T-helper 2 cell treated with Interferon-gamma antibody and Interleukin-4, amounts not matched to agents 5 μg/mL and 100 μg/mL, for 36 hours (primary cell): ENCODE measurements around the gene MIGA1.

Source experiments
- DNase-seq: peaks from one replicate; pipeline ENCODE4 v3.0.0; 2021; ENCODE audit warnings: low spot score
- H3K27ac Mint-ChIP-seq: one replicate; pipeline ENCODE4 v1.8.0; 2021; ENCODE audit warnings: mild to moderate bottlenecking, mixed read lengths
- H3K27me3 Mint-ChIP-seq: one replicate; pipeline ENCODE4 v1.8.0; 2021; ENCODE audit warnings: low read depth, mixed read lengths
- H3K36me3 Mint-ChIP-seq: one replicate; pipeline ENCODE4 v1.8.0; 2021; ENCODE audit warnings: low read depth, mixed read lengths
- H3K4me1 Mint-ChIP-seq: one replicate; pipeline ENCODE4 v1.8.0; 2021; ENCODE audit warnings: low read depth, mixed read lengths
- H3K4me3 Mint-ChIP-seq: one replicate; pipeline ENCODE4 v1.8.0; 2022; ENCODE audit warnings: mild to moderate bottlenecking, moderate library complexity, mixed read lengths
- H3K9me3 Mint-ChIP-seq: one replicate; pipeline ENCODE4 v1.8.0; 2021; ENCODE audit warnings: mixed read lengths

Gene MIGA1

GRCh38 chr1:77846966-77847365 is 67.5 kb downstream of the MIGA1 start:
- Mint-ChIP-seq H3K9me3 (no peaks in the 10 kb centered on the region), H3K4me1 (no peaks in the 10 kb centered on the region), H3K27me3 (no peaks in the 10 kb centered on the region), H3K36me3 (peaks cover 7% of the 10 kb centered on the region), H3K4me3 (no peak overlapping the region), H3K27ac (no peak overlapping the region)
- DNase-seq: no peak

DNA sequence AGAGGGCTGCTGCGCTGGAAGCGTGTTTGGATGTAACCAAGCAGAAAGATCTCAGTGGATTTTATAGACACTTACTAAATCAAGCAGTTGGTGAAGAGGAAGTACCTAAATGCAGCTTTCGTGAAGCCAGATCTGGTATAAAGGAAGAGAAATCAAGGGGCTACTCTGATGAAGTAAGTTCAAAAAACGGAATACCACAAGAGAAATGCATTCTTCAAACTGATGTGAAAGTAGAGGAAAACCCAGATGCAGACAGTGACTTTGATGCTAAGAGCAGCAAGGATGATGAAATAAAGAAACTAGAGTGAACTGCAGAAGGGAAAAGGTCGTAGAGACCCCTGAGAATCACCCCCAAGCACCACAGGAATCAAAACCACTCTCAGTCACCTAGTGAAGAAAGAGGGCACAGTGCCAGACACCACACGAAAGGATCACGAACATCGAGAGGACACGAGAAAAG is 68.2 kb downstream of the MIGA1 start:
- Mint-ChIP-seq H3K27me3 (no peaks in the 10 kb centered on the region), H3K36me3 (peaks cover 7% of the 10 kb centered on the region), H3K4me1 (no peaks in the 10 kb centered on the region), H3K4me3 (no peak overlapping the region), H3K27ac (no peak overlapping the region), H3K9me3 (no peaks in the 10 kb centered on the region)
- no peak for DNase-seq

- no peak for DNase-seq
- Mint-ChIP-seq H3K27me3 (no peaks in the 10 kb centered on the region), H3K4me3 (no peak overlapping the region), H3K4me1 (no peaks in the 10 kb centered on the region), H3K9me3 (peaks cover 13% of the 10 kb centered on the region), H3K27ac (no peak overlapping the region), H3K36me3 (peaks cover 23% of the 10 kb centered on the region)
Observed at GRCh38 chr1:77850082-77850481, 70.6 kb downstream of the MIGA1 start.

DNA sequence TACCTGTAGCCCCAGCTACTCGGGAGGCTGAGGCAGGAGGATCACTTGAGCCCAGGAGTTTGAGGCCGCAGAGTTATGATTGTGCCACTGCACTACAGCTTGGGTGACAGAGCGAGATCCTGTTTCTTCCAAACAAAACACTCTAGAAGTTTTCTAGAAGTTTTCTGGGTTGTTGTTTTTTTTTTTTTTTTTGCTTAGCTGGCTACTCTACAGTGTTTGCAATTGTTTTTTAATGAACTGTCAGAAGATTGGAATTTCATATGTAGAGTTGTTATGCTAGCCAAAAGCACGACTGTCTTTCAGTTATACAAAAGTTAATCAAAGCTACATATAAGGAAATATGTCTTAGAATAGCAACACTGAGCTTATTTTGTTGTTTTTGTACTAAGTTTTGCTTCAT is 78.1 kb downstream of the MIGA1 start:
- Mint-ChIP-seq H3K27me3 (no peaks in the 10 kb centered on the region), H3K4me1 (peaks cover 2% of the 10 kb centered on the region), H3K9me3 (peaks cover 30% of the 10 kb centered on the region), H3K4me3 (no peak overlapping the region), H3K36me3 (peaks cover 50% of the 10 kb centered on the region), H3K27ac (no peak overlapping the region)
- DNase-seq: no peak

DNA sequence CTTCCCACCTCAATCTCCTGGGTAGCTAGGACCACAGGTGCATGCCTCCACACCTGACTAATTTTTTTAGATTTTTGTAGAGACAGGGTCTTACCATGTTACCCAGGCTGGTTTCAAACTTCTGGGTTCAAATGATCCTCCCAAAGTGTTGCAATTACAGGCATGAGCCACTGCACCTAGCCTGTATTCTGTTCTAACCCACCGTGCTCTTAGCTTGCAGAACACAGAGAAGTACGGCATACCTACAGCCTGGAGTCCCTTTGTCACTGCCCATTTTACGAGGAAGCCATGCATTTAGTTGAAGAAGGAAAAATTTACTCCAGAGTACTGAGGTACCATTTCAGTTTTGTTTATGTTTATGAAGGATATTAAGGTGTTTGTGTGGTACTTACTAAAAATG is 79.3 kb downstream of the MIGA1 start:
- H3K36me3 Mint-ChIP-seq: peaks cover 47% of the 10 kb centered on the region
- no peak for DNase-seq
- H3K9me3 Mint-ChIP-seq: peaks cover 30% of the 10 kb centered on the region
- H3K27ac Mint-ChIP-seq: no peak overlapping the region
- no peaks in the 10 kb centered on the region for H3K27me3 Mint-ChIP-seq
- H3K4me1 Mint-ChIP-seq: peaks cover 2% of the 10 kb centered on the region
- no peak overlapping the region for H3K4me3 Mint-ChIP-seq

DNA sequence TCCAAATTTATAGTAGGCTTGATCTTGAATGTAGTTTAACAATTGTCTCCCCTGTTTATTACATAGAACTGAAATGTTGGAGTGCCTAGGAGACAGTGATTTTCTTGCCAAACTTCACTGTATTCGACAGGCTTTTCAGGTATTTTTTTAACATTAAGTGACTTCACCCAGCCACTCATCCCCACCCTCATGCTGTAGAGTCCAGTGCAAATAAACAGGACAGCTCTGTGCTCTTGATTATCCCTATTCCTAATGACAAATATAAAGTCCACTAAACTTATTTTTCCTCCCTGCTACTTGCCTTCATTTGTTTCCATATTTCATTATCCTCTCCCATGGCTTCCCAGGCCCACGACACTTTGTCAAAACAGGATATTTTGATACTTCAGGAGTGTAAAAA is 79.8 kb downstream of the MIGA1 start:
- no peaks in the 10 kb centered on the region for H3K27me3 Mint-ChIP-seq
- peaks cover 2% of the 10 kb centered on the region for H3K4me1 Mint-ChIP-seq
- H3K9me3 Mint-ChIP-seq: peaks cover 26% of the 10 kb centered on the region
- H3K4me3 Mint-ChIP-seq: no peak overlapping the region
- H3K27ac Mint-ChIP-seq: peak overlapping the region; percentile 34
- peaks cover 42% of the 10 kb centered on the region for H3K36me3 Mint-ChIP-seq
- DNase-seq: no peak

DNA sequence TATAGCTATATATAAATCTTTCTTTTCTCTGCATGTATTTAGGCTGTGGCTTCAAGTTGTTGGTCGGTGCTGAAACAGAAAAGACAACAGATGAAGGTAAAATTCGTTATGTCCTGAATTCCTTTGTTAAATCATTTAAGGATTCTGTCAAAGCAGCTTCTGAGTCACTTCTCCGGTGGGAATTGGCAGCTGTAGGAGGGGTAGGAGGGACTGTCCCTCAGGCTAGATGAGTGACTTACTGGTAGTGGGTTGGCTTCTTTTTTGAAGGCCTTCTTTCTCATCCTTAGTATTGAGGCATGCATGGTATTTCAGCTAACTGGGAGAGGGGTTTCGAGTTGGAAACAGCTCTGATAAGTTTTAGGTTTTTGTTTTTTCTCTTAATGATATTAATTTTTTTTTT is 86.8 kb downstream of the MIGA1 start:
- no peak for DNase-seq
- Mint-ChIP-seq H3K36me3 (peaks cover 12% of the 10 kb centered on the region), H3K9me3 (no peaks in the 10 kb centered on the region), H3K4me3 (no peak overlapping the region), H3K27ac (no peak overlapping the region), H3K4me1 (no peaks in the 10 kb centered on the region), H3K27me3 (no peaks in the 10 kb centered on the region)

GRCh38 chr1:77872645-77873044 is 93.2 kb downstream of the MIGA1 start:
- peaks cover 7% of the 10 kb centered on the region for H3K36me3 Mint-ChIP-seq
- no peaks in the 10 kb centered on the region for H3K9me3 Mint-ChIP-seq
- no peak overlapping the region for H3K27ac Mint-ChIP-seq

GRCh38 chr1:77873461-77873860 is 94.0 kb downstream of the MIGA1 start:
- no peak overlapping the region for H3K27ac Mint-ChIP-seq
- H3K4me1 Mint-ChIP-seq: no peaks in the 10 kb centered on the region
- H3K27me3 Mint-ChIP-seq: no peaks in the 10 kb centered on the region

More at GRCh38 chr1:77872645-77873044, 93.2 kb downstream of the MIGA1 start:
- Mint-ChIP-seq H3K4me1 (no peaks in the 10 kb centered on the region), H3K27me3 (no peaks in the 10 kb centered on the region), H3K4me3 (no peak overlapping the region)
- no peak for DNase-seq

GRCh38 chr1:77874804-77875445 is 95.5 kb downstream of the MIGA1 start:
- no peak overlapping the region for H3K4me3 Mint-ChIP-seq
- H3K9me3 Mint-ChIP-seq: no peaks in the 10 kb centered on the region
- H3K4me1 Mint-ChIP-seq: no peaks in the 10 kb centered on the region
- no peak for DNase-seq
- no peaks in the 10 kb centered on the region for H3K27me3 Mint-ChIP-seq
- H3K36me3 Mint-ChIP-seq: peaks cover 6% of the 10 kb centered on the region
- H3K27ac Mint-ChIP-seq: no peak overlapping the region

More at GRCh38 chr1:77873461-77873860, 94.0 kb downstream of the MIGA1 start:
- no peak overlapping the region for H3K4me3 Mint-ChIP-seq
- peaks cover 7% of the 10 kb centered on the region for H3K36me3 Mint-ChIP-seq
- H3K9me3 Mint-ChIP-seq: no peaks in the 10 kb centered on the region
- no peak for DNase-seq

DNA sequence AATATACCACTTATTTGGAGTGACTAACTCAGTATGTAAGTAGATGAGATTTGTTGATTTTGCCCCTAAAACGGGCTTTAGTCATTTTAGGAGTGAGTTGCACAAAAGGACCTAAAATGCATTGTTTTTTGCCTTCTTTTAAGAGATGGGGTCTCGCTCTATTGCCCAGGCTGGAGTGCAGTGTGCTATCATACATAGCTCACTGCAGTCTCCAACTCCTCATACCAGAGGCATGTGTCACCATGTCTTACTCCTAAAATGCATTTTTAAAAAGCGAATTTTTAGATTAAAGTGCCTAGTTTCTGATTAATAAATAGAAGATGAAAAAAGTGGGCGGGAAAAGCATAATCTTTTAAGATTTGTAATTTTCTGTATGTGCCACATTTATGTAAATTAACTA is 97.4 kb downstream of the MIGA1 start:
- H3K4me3 Mint-ChIP-seq: no peak overlapping the region
- no peak overlapping the region for H3K27ac Mint-ChIP-seq
- H3K4me1 Mint-ChIP-seq: no peaks in the 10 kb centered on the region
- DNase-seq: no peak
- peaks cover 6% of the 10 kb centered on the region for H3K36me3 Mint-ChIP-seq
- H3K27me3 Mint-ChIP-seq: no peaks in the 10 kb centered on the region
- H3K9me3 Mint-ChIP-seq: no peaks in the 10 kb centered on the region

DNA sequence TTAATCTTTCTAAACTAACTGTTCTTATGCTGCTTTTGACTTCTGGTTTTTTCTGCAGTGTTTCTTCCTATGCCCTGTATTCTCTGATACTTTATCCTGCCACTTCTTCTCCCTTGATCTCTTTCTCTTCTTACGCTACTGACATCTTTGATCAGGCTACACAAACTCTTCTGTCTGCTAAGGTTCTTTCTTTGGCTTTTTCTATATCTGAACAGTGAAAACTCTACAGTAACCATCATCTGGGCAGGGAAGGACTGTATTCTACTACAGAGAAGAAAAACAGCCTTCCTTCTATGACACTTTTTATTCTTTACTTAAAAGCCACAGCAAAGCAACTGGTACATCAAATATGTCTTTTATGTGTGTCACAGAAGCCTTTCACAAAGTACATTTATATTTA is 101.6 kb downstream of the MIGA1 start:
- Mint-ChIP-seq H3K27me3 (no peaks in the 10 kb centered on the region), H3K4me3 (no peak overlapping the region)

GRCh38 chr1:77882411-77882810 is 103.0 kb downstream of the MIGA1 start:
- no peak overlapping the region for H3K27ac Mint-ChIP-seq
- H3K36me3 Mint-ChIP-seq: peaks cover 4% of the 10 kb centered on the region
- peaks cover 7% of the 10 kb centered on the region for H3K27me3 Mint-ChIP-seq
- H3K9me3 Mint-ChIP-seq: no peaks in the 10 kb centered on the region
- no peak overlapping the region for H3K4me3 Mint-ChIP-seq
- no peaks in the 10 kb centered on the region for H3K4me1 Mint-ChIP-seq
- DNase-seq: no peak

More for the DNA sequence above, 101.6 kb downstream of the MIGA1 start:
- H3K4me1 Mint-ChIP-seq: no peaks in the 10 kb centered on the region
- no peaks in the 10 kb centered on the region for H3K9me3 Mint-ChIP-seq
- no peak overlapping the region for H3K27ac Mint-ChIP-seq
- peaks cover 4% of the 10 kb centered on the region for H3K36me3 Mint-ChIP-seq
- no peak for DNase-seq

GRCh38 chr1:77888081-77888780 is 108.8 kb downstream of the MIGA1 start, which contains the start of gene NEXN:
Gene NEXN (plus strand): TSS chr1:77888624. CDS start chr1:77916107, 27,483 bp downstream.
- peaks cover 5% of the 10 kb centered on the region for H3K36me3 Mint-ChIP-seq
- H3K4me3 Mint-ChIP-seq: peak within 1 kb of the TSS; percentile 60
- H3K27me3 Mint-ChIP-seq: peaks cover 31% of the 10 kb centered on the region
- peaks cover 6% of the 10 kb centered on the region for H3K4me1 Mint-ChIP-seq
- no peak within 1 kb of the TSS for H3K27ac Mint-ChIP-seq
- no peaks in the 10 kb centered on the region for H3K9me3 Mint-ChIP-seq
- no peak for DNase-seq
